Mesothelial cell of epicardium (in vitro differentiated cells): Measurements from ENCODE around the gene MAFF. TPM values are rescaled to one million over a fixed set of nuclear protein-coding genes. Genes with fewer than 3 reads are reported as not detected.
A peak's percentile ranks its signal among the peaks of the same experiment; 100 is the strongest.

Source experiments
- DNase-seq, 2 experiments: peaks; one replicate each; pipeline ENCODE4 v3.0.0; 2021; ENCODE audit warnings: low spot score in 2 of 2; ENCODE audit not compliant: unreplicated experiment in 2 of 2
- H3K27ac Mint-ChIP-seq: 2 replicates; pipeline ENCODE4 v1.8.0; 2021; ENCODE audit warnings: mixed read lengths
- H3K27me3 Mint-ChIP-seq: 2 replicates; pipeline ENCODE4 v1.8.0; 2021; ENCODE audit warnings: low read depth, mixed read lengths
- H3K36me3 Mint-ChIP-seq: 2 replicates; pipeline ENCODE4 v1.8.0; 2021; ENCODE audit warnings: mixed read lengths
- H3K4me1 Mint-ChIP-seq: 2 replicates; pipeline ENCODE4 v1.8.0; 2021; ENCODE audit warnings: mixed read lengths
- H3K4me3 Mint-ChIP-seq: 2 replicates; pipeline ENCODE4 v1.8.0; 2021; ENCODE audit warnings: mild to moderate bottlenecking, moderate library complexity, mixed read lengths
- H3K9me3 Mint-ChIP-seq: 2 replicates; pipeline ENCODE4 v1.8.0; 2021; ENCODE audit warnings: mixed read lengths
- total RNA-seq: library from RNA; stranded (reverse); gene quantifications from 3 replicates; pipeline ENCODE4 v1.2.1, GENCODE V29; 2021
- TF ChIP-seq, protein P1 (sequence below): fragments of 200-600 bp; sonication (generic); IDR thresholded peaks from one replicate; pipeline ENCODE4 v1.5.0; 2021; ENCODE audit warnings: antibody characterized with exemption; ENCODE audit not compliant: unreplicated experiment

Gene MAFF
- total RNA-seq, 1 donor from 2014 or later, result 33.4 TPM

DNA sequence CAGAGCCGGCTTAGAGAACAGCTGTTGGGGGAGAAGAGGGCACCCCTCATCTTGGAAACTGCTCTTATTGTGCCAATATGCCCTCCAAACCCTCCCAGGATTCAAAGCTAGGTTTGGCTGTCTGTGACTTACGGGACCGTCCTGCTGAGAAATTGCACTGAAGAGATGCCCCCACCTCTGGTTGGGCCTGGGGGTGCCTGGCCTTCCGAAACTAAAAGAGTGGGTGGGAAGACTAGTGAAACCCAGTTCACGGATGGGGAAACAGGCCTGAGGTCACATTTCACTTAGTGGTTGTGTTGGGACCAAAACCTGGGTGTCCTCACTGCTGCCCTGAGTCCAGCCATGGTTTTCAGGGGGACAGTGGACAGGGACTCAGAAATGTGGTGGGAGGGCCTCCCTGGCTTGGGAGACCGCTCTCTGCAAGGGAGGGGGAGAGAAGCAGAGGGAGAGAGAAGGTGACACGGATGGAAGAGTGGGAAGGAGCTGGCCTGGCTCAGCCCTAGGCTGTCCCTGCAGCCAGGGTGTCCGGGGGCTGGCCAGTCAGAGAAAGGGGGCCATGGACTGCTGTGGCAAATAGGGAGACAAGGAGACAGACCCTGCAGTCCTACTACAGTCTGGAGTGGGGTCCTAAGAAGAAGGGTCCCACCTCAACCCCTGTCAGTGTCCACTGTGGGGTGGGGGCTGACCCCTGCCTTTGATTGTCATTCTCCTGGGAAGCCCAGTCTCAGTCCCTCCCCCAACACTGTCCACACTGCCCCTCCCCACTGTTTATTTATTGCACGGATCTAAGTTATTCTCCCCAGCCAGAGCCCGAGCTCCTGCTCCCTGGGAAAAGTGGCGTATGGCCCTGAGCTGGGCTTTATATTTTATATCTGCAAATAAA lies 13.6 kb downstream of the MAFF start:
- H3K4me3 Mint-ChIP-seq, result no peak overlapping the region
- H3K27ac Mint-ChIP-seq, result peak overlapping the region; percentile 79
- peaks cover 13% of the 10 kb centered on the region for H3K27me3 Mint-ChIP-seq
- TF ChIP-seq, protein P1, sequence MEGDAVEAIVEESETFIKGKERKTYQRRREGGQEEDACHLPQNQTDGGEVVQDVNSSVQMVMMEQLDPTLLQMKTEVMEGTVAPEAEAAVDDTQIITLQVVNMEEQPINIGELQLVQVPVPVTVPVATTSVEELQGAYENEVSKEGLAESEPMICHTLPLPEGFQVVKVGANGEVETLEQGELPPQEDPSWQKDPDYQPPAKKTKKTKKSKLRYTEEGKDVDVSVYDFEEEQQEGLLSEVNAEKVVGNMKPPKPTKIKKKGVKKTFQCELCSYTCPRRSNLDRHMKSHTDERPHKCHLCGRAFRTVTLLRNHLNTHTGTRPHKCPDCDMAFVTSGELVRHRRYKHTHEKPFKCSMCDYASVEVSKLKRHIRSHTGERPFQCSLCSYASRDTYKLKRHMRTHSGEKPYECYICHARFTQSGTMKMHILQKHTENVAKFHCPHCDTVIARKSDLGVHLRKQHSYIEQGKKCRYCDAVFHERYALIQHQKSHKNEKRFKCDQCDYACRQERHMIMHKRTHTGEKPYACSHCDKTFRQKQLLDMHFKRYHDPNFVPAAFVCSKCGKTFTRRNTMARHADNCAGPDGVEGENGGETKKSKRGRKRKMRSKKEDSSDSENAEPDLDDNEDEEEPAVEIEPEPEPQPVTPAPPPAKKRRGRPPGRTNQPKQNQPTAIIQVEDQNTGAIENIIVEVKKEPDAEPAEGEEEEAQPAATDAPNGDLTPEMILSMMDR, result no peak
- no peak for DNase-seq
- H3K9me3 Mint-ChIP-seq, result no peaks in the 10 kb centered on the region
- peaks cover 29% of the 10 kb centered on the region for H3K4me1 Mint-ChIP-seq
- H3K36me3 Mint-ChIP-seq, result peaks cover 4% of the 10 kb centered on the region

DNA sequence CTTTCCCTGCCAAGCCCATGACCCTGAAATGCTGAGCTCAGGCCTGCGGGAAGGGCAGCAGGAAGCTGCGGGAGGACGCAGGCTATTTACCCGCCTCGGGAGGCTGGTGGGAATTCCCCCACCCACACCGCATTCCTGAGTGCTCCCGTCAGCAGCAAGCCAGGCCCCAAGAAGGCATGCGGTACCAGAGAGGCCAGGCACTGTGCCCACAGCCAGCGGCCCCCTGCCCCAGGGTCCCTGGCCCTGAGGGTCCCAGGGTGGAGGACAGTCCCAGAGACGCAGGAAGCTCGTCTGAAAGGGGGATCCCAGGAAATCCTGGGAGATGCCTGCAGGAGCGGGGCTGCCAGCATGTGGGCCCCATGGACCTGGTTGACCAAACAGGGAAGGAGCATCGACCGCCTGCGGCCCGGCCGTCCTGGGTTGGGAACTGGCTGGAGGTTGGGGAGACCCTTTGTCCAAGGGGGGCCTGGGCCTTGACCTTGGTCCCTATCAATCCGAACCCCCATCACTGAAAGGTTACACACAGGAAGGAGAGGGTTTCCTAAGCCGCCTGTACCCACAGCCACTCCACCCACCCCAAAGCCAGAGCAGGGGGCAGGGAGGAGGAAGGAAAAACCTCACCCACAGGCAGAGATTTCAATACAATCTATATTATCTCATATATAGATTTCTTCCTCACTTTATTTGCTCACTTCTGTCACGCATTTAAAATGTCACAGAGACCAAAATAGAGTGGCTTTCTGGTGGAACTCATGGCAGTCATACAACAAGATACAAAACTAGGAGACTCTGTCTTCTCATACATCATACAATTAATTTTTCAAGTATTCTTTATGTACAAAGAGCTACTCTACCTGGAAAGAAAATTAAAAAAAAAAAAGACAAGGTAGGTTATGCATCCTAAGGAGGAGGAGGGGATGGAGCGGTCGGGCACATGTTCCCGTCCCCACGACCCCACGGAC lies 17.1 kb downstream of the MAFF start:
- DNase-seq, result peak; percentile 77 to 85
- Mint-ChIP-seq H3K4me1 (peaks cover 35% of the 10 kb centered on the region), H3K36me3 (peaks cover 12% of the 10 kb centered on the region)

DNA sequence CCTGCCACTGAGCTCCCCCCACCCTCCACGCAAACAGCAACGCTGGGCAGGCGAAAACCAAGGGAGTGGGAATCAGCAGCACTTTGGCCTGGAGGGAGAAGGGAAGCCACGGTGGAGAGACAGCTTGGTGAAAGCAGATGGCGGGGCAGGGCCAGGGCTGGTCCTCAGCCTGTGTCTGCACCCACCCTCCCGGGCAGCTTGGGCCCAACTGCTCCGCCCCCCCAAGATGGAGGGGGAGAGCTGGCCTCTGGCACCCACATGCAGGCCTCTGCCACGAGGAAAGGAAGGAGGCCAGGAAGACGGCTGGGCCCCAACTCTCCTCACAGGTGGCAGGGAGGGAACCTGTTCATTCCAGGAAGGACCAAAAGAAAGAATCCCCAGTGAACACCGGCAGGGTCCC lies 17.8 kb downstream of the MAFF start:
- H3K27ac Mint-ChIP-seq, result peak overlapping the region; percentile 99
- H3K27me3 Mint-ChIP-seq, result peaks cover 4% of the 10 kb centered on the region
- H3K36me3 Mint-ChIP-seq, result peaks cover 12% of the 10 kb centered on the region
- TF ChIP-seq, protein P1, result no peak
- H3K4me3 Mint-ChIP-seq, result no peak overlapping the region
- H3K9me3 Mint-ChIP-seq, result no peaks in the 10 kb centered on the region
- DNase-seq, result no peak
- peaks cover 35% of the 10 kb centered on the region for H3K4me1 Mint-ChIP-seq

More for the DNA sequence above, 17.1 kb downstream of the MAFF start:
- Mint-ChIP-seq H3K9me3 (no peaks in the 10 kb centered on the region), H3K27ac (peak overlapping the region; percentile 99), H3K4me3 (no peak overlapping the region), H3K27me3 (peaks cover 7% of the 10 kb centered on the region)
- TF ChIP-seq, protein P1, result no peak

DNA sequence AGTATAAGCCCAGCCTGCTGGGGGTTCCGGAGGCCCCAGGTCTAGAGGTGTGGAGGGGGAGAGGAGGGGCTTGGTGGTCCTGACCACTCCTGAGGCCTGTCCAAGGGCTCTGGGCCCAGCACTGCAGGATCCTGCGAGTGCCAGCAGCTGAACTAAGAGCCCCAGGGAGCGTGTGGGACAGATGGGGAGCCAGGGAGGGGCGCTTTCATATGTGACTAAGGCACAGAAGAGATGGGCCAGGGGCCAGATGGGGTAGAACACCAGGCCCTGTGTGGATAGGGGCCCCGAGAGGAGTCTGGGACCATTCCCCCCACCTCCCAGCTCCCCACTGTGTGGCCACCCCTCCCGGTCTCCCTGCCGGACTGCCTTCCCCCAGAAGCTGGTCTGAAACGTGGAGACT lies 18.4 kb downstream of the MAFF start:
- TF ChIP-seq, protein P1, result no peak
- peaks cover under 1% of the 10 kb centered on the region for H3K27me3 Mint-ChIP-seq
- no peak overlapping the region for H3K4me3 Mint-ChIP-seq
- H3K27ac Mint-ChIP-seq, result peak overlapping the region; percentile 88
- DNase-seq, result no peak
- no peaks in the 10 kb centered on the region for H3K9me3 Mint-ChIP-seq
- peaks cover 31% of the 10 kb centered on the region for H3K4me1 Mint-ChIP-seq
- peaks cover 12% of the 10 kb centered on the region for H3K36me3 Mint-ChIP-seq

DNA sequence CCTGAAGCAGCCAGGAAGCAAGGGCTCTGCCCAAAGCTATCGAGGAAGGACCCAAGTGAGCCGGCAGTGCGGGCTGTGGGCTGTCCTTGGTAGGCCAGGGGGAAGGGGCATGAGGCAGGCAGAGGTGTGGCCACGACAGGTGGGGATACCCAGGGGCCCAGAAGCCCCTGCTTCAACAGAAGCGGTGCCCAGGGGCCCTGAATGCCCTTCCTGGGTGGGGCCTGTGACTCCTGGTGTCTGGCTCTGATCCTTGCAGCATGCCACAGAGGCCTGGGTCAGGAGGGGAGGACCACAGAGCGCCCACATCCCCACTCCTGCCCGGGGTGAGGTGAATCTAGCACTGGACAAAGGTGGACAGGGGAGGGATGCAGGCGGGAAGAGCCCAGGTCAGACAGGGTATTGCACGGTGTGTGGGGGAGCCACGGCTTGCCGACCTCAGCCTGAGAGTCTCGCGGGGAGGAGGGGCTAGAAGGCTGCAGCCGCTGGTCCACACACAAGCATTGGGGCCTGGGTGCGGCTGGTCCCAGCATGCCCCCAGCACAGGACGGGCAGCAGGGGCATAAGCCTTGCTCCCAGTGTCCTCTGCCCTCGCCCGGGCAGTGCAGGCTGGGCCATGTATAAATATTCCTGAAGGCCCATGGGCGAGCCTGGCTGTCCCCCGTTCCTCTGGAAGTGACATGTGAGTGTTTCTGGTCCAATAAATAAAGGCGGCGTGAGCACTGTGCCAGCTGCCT lies 19.0 kb downstream of the MAFF start:
- no peak for DNase-seq
- Mint-ChIP-seq H3K36me3 (peaks cover 16% of the 10 kb centered on the region), H3K4me1 (peaks cover 28% of the 10 kb centered on the region), H3K9me3 (no peaks in the 10 kb centered on the region), H3K27me3 (no peaks in the 10 kb centered on the region), H3K4me3 (no peak overlapping the region), H3K27ac (peak overlapping the region; percentile 88)
- TF ChIP-seq, protein P1, result no peak
